T-helper 17 cell (primary cell): ENCODE measurements around the gene OR4K17. TPM values are rescaled to one million over a fixed set of nuclear protein-coding genes. Genes with fewer than 3 reads are reported as not detected.
"Not testable (repeated sequence)": the region's sequence is repeated elsewhere in the genome, so short reads cannot be mapped to it uniquely, and the experiment has no call there.

Experiments used
- ATAC-seq: fragments of 150-1000 bp; cut with Tn5 transposase; 2 replicates; pipeline ENCODE4 v1.10.0; 2021; ENCODE audit warnings: mild to moderate bottlenecking, moderate library complexity
- DNase-seq, 3 donors: peaks; one replicate each; pipeline versions ENCODE4 v3.0.0 to v3.0.0-alpha.2; 2020 to 2021
- H3K9me3 ChIP-seq: one replicate; pipeline ENCODE4 v1.7.0; 2013; ENCODE audit warnings: low read length, mild to moderate bottlenecking; ENCODE audit not compliant: control insufficient read depth, poor library complexity, severe bottlenecking
- H3K27ac Mint-ChIP-seq: one replicate; pipeline ENCODE4 v1.8.0; 2022; ENCODE audit warnings: mild to moderate bottlenecking, moderate library complexity, mixed read lengths
- H3K27me3 Mint-ChIP-seq: one replicate; pipeline ENCODE4 v1.8.0; 2022; ENCODE audit warnings: mixed read lengths
- H3K36me3 Mint-ChIP-seq: one replicate; pipeline ENCODE4 v1.8.0; 2022; ENCODE audit warnings: low read depth, mixed read lengths
- H3K4me1 Mint-ChIP-seq: one replicate; pipeline ENCODE4 v1.8.0; 2022; ENCODE audit warnings: mild to moderate bottlenecking, mixed read lengths
- H3K4me3 Mint-ChIP-seq: one replicate; pipeline ENCODE4 v1.8.0; 2022; ENCODE audit warnings: mild to moderate bottlenecking, moderate library complexity, mixed read lengths
- total RNA-seq, 4 donors: library from RNA in 2 of 4; stranded (reverse) in 2 of 4; gene quantifications; one replicate each; pipeline ENCODE4 v1.2.3 and lab custom pipeline; 2022 to 2026

The OR4K17 gene
- total RNA-seq (not detected), total RNA-seq (lab: John Stamatoyannopoulos, UW) (0 to 0.23 reads per million in 2 donors)

DNA sequence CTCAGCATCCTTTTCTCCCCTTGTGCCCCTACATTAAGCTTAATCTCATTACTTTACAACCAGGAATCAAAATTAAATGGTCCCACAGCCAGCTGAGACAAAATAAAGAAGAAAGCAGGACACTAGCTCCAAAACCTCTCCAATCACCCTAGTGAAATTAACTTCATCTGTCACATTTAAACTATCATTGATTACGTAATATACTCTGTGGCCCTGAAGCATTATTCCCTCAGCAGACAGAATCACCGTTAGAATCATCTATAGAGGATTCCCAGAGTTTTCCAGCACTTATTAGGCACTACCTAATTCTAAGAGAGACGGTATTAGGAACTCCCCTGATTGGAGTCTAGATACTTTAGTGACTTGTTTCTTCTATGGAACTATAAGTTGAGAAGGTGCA lies at the start of gene OR4K17:
OR4K17 (plus strand) TSS at position 302 of the 400 bp plus-strand sequence. CDS start 6,761 bp downstream, outside the sequence.
- no peaks in the 10 kb centered on the region for H3K9me3 ChIP-seq
- Mint-ChIP-seq H3K4me3 (no peak within 1 kb of the TSS), H3K4me1 (peaks cover 3% of the 10 kb centered on the region), H3K27me3 (peaks cover 6% of the 10 kb centered on the region), H3K36me3 (no peaks in the 10 kb centered on the region), H3K27ac (no peak within 1 kb of the TSS)
- no peak for ATAC-seq
- DNase-seq = no peak

DNA sequence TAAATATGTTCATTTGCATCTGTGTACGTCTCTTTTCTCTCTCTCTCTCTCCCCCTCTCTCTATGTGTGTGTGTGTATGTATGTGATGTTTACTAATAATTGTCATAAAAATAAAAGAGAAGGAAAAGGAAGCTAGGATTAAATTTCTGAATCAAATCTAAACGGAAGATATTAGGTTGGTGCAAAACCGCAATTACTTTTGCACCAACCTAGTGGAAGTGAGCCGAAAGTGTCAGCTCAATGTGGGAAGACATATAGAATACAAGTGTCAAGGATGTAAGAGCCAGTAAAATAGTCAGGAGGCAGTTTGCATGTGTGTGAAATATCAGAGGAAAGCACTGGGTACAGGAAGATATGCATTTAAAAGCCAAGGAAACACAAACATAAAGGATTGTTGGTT lies 18.5 kb upstream of the OR4K17 start:
- Mint-ChIP-seq H3K4me1 (peaks cover 2% of the 10 kb centered on the region), H3K4me3 (no peak overlapping the region), H3K27me3 (no peaks in the 10 kb centered on the region), H3K27ac (no peak overlapping the region), H3K36me3 (no peaks in the 10 kb centered on the region)
- ATAC-seq (no peak), DNase-seq (no peak)
- H3K9me3 ChIP-seq = no peaks in the 10 kb centered on the region

- no peak overlapping the region for H3K4me3 Mint-ChIP-seq
- no peaks in the 10 kb centered on the region for H3K9me3 ChIP-seq
- DNase-seq (no peak), ATAC-seq (no peak)
- H3K27ac Mint-ChIP-seq = no peak overlapping the region
- no peaks in the 10 kb centered on the region for H3K27me3 Mint-ChIP-seq
- no peaks in the 10 kb centered on the region for H3K36me3 Mint-ChIP-seq
- peaks cover 2% of the 10 kb centered on the region for H3K4me1 Mint-ChIP-seq
Measured at GRCh38 chr14:20093442-20093841, 17.1 kb upstream of the OR4K17 start.

DNA sequence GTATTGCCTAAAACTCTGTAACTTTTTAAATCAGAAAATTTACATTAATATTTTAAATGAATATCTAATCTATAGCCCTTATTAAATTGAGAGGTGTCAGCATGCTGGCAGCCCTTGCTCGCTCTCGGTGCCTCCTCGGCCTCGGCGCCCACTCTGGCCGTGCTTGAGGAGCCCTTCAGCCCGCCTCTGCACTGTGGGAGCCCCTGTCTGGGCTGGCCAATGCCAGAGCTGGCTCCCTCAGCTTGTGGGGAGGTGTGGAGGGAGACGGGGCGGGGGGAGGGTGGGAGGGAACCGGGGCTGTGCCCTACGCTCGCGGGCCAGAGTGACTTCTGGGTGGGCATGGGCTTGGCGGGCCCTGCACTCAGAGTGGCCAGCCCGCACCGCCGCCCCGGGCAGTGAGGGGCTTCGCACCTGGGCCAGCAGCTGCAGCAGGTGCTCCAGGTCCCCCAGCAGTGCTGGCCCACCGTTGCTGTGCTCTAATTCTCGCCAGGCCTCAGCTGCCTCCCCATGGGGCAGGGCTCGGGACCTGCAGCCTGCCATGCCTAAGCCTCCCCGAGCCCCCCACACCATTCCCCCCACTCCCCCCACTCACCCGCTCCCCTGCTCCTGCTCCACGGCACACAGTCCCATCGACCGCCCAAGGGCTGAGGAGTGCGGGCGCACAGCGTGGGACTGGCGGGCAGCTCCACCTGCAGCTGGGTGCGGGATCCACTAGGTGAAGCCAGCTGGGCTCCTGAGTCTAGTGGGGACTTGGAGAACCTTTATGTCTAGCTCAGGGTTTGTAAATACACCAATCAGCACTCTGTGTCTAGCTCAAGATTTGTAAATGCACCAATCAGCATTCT lies 11.4 kb upstream of the OR4K17 start:
- not testable (repeated sequence) for H3K4me1 Mint-ChIP-seq, H3K27ac Mint-ChIP-seq, H3K36me3 Mint-ChIP-seq, DNase-seq, H3K9me3 ChIP-seq, ATAC-seq, H3K4me3 Mint-ChIP-seq
- H3K27me3 Mint-ChIP-seq = peaks cover 17% of the 10 kb centered on the region

DNA sequence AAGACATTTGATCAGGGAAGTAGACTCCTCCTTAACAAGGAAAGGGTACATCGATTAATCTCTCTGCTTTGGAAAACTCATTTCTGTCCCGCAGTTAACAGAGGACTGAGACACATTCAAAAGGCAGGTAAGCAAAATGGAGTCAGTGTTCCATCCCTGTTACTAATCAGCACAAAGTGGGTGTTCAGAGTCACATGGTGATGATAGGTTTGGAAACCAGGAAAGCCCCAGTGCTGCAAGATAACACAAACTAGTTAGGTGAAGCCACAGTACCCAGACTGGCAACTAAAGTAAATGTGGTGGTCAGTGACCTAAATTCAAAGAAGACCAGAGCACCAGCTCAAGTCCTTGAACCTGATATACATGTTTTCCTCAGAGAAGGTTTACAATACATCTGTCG lies 1.8 kb downstream of the OR4K17 start:
- no peaks in the 10 kb centered on the region for H3K9me3 ChIP-seq
- Mint-ChIP-seq H3K36me3 (no peaks in the 10 kb centered on the region), H3K27me3 (peaks cover 6% of the 10 kb centered on the region), H3K4me3 (no peak overlapping the region), H3K4me1 (peaks cover 3% of the 10 kb centered on the region), H3K27ac (no peak overlapping the region)
- ATAC-seq (no peak), DNase-seq (no peak)

DNA sequence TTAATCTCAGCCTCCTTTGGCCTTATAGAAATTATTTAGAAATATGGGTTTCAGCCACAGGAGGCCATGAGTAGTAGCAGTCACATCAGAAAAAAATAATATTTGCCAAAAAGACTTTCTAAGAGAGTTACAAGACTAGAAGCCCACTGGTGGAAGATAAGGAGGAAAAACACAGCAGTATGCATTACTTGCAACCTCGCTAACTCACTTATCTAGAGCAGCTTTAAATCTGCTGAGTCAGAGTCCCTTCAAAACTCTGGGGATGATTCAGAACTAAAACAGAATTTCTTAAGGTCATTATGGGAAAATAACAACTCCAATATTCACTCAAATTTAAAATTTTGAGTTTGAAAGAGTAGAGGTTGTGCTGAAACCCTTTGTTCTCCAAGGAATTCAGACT lies 6.2 kb downstream of the OR4K17 start:
- Mint-ChIP-seq H3K36me3 (no peaks in the 10 kb centered on the region), H3K4me3 (no peak overlapping the region), H3K27ac (no peak overlapping the region), H3K4me1 (no peaks in the 10 kb centered on the region), H3K27me3 (no peaks in the 10 kb centered on the region)
- no peak for DNase-seq
- H3K9me3 ChIP-seq = no peaks in the 10 kb centered on the region
- ATAC-seq = no peak

DNA sequence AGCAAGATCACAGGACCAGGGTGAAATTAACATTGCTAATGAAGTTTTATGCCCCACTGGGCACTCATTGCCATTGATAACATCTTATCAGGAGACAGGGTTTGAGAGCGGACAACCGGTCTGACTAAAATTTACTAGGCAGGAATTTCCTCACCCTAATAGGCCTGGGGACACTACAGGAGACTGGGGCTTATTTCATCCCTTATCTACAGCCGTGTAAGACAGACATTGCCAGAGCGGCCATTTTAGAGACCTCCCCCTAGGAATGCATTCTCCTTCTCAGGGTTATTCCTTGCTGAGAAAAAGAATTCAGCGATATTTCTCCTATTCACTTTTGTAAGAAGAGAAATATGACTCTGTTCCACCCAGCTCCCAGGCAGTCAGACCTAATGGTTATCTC lies 8.3 kb downstream of the OR4K17 start:
- Mint-ChIP-seq H3K36me3 (peaks cover 2% of the 10 kb centered on the region), H3K4me3 (no peak overlapping the region), H3K27ac (no peak overlapping the region), H3K4me1 (peaks cover 3% of the 10 kb centered on the region), H3K27me3 (peaks cover 5% of the 10 kb centered on the region)
- H3K9me3 ChIP-seq = no peaks in the 10 kb centered on the region
- no peak for DNase-seq
- no peak for ATAC-seq

DNA sequence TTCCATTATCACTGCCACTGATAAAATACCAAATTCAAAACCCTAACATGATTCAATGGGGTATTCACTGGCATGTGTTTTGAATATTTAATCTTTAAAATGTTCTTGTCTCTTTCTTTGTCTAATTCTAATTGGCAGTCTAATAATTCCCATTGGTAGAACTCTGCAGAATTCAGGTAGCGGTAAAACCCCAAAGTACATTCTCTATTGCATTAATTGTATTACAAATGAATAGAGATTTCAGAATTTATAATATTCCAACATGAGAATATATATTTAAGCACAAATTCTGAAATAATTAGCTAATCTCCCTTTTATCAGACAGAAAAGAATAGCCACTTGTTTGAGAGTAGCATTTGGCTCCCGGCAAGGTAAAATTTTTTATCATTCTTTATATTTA lies 28.0 kb downstream of the OR4K17 start, which contains the start of gene OR4N5:
OR4N5 (plus strand) TSS at position 301 of the 400 bp plus-strand sequence. CDS start 4,916 bp downstream, outside the sequence.
- no peak within 1 kb of the TSS for H3K4me3 Mint-ChIP-seq
- H3K27me3 Mint-ChIP-seq = peaks cover 19% of the 10 kb centered on the region
- ATAC-seq (no peak), DNase-seq (no peak)
- no peaks in the 10 kb centered on the region for H3K9me3 ChIP-seq
- no peaks in the 10 kb centered on the region for H3K4me1 Mint-ChIP-seq
- H3K36me3 Mint-ChIP-seq = peaks cover 6% of the 10 kb centered on the region
- no peak within 1 kb of the TSS for H3K27ac Mint-ChIP-seq

DNA sequence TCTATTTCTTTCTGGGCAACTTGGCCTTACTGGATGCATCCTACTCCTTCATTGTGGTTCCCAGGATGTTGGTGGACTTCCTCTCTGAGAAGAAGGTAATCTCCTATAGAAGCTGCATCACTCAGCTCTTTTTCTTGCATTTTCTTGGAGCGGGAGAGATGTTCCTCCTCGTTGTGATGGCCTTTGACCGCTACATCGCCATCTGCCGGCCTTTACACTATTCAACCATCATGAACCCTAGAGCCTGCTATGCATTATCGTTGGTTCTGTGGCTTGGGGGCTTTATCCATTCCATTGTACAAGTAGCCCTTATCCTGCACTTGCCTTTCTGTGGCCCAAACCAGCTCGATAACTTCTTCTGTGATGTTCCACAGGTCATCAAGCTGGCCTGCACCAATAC lies 33.4 kb downstream of the OR4K17 start:
- no peak for DNase-seq
- Mint-ChIP-seq H3K4me1 (peaks cover 8% of the 10 kb centered on the region), H3K27me3 (peaks cover 15% of the 10 kb centered on the region), H3K4me3 (no peak overlapping the region), H3K36me3 (peaks cover 6% of the 10 kb centered on the region), H3K27ac (no peak overlapping the region)
- no peaks in the 10 kb centered on the region for H3K9me3 ChIP-seq
- no peak for ATAC-seq

DNA sequence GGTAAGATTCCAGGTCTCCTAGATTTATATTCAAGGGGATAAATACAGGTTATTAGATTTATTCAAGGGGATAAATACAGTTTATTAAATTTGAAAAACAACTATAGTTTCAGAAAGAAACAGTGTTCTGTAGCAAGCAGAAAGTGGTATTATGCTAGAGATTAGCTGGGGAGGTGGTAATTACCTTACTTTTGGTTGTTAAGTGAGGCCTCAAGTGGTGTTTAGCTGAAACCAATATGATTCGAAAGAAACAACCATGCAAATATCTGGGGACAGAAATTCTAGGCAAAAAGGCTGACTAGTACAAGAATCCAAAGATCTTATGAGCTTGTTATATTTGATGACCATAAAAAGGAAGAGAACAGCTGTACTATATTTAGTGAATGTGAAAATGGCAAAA lies 34.3 kb downstream of the OR4K17 start:
- ATAC-seq = no peak
- H3K4me1 Mint-ChIP-seq = peaks cover 8% of the 10 kb centered on the region
- no peaks in the 10 kb centered on the region for H3K9me3 ChIP-seq
- no peak overlapping the region for H3K27ac Mint-ChIP-seq
- H3K4me3 Mint-ChIP-seq = no peak overlapping the region
- no peak for DNase-seq
- peaks cover 6% of the 10 kb centered on the region for H3K36me3 Mint-ChIP-seq
- H3K27me3 Mint-ChIP-seq = peaks cover 22% of the 10 kb centered on the region

- Mint-ChIP-seq H3K4me3 (no peak overlapping the region), H3K27ac (no peak overlapping the region), H3K27me3 (no peaks in the 10 kb centered on the region), H3K36me3 (no peaks in the 10 kb centered on the region), H3K4me1 (no peaks in the 10 kb centered on the region)
- no peak for ATAC-seq
- H3K9me3 ChIP-seq = peaks cover 3% of the 10 kb centered on the region
- no peak for DNase-seq
Measured at GRCh38 chr14:20164462-20164861, 53.9 kb downstream of the OR4K17 start.

GRCh38 chr14:20167091-20167490 lies 56.6 kb downstream of the OR4K17 start:
- ATAC-seq (no peak), DNase-seq (no peak)
- no peaks in the 10 kb centered on the region for H3K36me3 Mint-ChIP-seq
- no peaks in the 10 kb centered on the region for H3K4me1 Mint-ChIP-seq
- no peak overlapping the region for H3K4me3 Mint-ChIP-seq
- H3K27ac Mint-ChIP-seq = no peak overlapping the region
- peaks cover 3% of the 10 kb centered on the region for H3K9me3 ChIP-seq
- H3K27me3 Mint-ChIP-seq = peaks cover 6% of the 10 kb centered on the region

GRCh38 chr14:20169852-20170251 lies 59.3 kb downstream of the OR4K17 start:
- not testable (repeated sequence) for H3K9me3 ChIP-seq, ATAC-seq, H3K27ac Mint-ChIP-seq, DNase-seq, H3K36me3 Mint-ChIP-seq, H3K4me3 Mint-ChIP-seq, H3K4me1 Mint-ChIP-seq
- peaks cover 11% of the 10 kb centered on the region for H3K27me3 Mint-ChIP-seq
